Measurements from ENCODE around the gene FTCD.
"Not testable (repeated sequence)": the region's sequence is repeated elsewhere in the genome, so short reads cannot be mapped to it uniquely, and the experiment has no call there.

The FTCD gene

GRCh38 chr21:46171996-46172862 lies 16.9 kb upstream of the FTCD start:
- TF ChIP-seq CTCF (IDR thresholded peaks at IDR 0.05; ENCODE audit: low read depth, low read length), result no peak
- no peak overlapping the region for H3K4me3 ChIP-seq (ENCODE audit: low read depth, low read length)

GRCh38 chr21:46171585-46171984 lies 16.2 kb upstream of the FTCD start:
- H3K4me3 ChIP-seq (ENCODE audit: low read depth, low read length), result no peak overlapping the region
- TF ChIP-seq CTCF (IDR thresholded peaks at IDR 0.05; ENCODE audit: low read depth, low read length), result no peak

- not testable (repeated sequence) for H3K4me3 ChIP-seq (ENCODE audit: low read depth, low read length)
These were observed 15.2 kb upstream of the FTCD start for GRCh38 chr21:46170436-46171193.

DNA sequence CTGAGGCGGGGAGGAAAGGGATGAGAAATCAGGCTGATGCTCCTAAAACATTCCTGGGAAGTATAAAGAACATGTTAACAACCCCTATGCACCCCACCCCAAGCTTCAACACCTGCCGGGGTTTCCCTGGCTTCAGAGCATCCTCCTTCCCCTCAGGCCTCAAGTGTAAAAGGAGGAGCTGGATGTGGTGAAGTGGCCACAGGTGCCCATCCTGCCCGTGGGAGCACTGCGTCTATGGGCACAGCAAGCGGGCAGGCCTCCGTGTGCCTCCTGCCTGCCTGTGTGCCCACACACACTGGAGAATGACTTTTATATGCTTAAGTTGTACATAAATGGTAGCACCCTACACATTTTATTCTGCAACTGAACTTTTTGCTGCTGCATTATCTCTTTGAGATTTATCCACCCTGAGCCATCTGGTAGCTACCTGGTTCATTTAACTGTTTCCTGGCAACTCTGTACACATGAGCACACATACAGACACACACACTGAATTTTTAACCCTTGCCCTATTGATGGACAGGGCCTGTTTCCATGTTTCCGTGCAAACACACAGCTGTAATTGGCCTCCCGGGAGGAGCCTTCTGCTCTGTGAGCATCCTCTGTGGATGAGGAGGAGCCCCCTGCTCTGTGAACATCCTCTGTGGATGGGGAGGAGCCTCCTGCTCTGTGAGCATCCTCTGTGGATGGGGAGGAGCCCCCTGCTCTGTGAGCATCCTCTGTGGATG lies 13.4 kb upstream of the FTCD start:
- no peak overlapping the region for H3K4me3 ChIP-seq (ENCODE audit: low read depth, low read length)
- TF ChIP-seq CTCF (IDR thresholded peaks at IDR 0.05; ENCODE audit: low read depth, low read length), result no peak

- no peak for TF ChIP-seq CTCF (IDR thresholded peaks at IDR 0.05; ENCODE audit: low read depth, low read length)
- H3K4me3 ChIP-seq (ENCODE audit: low read depth, low read length), result no peak overlapping the region
These were observed 12.9 kb upstream of the FTCD start for GRCh38 chr21:46168238-46168637.

DNA sequence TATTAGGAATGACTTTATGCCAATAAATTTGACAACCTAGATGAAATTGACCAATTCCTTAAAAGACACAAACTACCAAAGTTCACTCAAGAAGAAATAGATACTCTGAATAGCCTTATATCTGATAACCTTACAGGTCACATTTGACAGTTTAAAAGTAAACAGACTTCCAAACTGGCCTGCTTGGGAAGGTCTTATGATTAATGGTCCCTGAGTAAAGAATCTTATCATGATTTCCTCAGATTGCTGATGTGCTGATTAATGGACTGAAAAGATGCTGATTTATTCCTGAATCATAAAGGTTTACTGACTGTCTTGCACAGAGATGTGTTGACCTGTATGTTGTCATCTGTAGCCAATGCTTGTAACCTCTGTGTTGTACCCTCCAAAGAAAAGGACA lies 9.7 kb upstream of the FTCD start:
- H3K4me3 ChIP-seq (ENCODE audit: low read depth, low read length), result no peak overlapping the region
- no peak for TF ChIP-seq CTCF (IDR thresholded peaks at IDR 0.05; ENCODE audit: low read depth, low read length)

DNA sequence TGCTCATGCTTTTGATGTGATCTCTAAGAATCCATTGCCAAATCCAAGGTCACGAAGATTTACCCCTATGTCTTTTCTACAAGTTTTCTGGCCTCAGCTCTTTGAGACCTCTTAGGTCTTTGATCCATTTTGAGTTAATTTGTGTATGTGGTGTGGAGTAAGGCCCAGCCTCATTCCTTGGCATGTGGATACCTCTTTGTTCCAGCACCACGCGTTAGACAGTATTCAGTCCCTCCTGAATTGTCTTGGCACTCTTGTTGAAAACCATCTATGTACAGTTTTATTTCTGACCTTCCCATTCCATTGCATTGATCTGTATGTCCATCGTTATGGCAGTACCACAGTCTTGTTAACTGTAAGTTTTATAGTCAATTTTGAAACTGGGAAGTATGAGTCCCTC lies 8.0 kb upstream of the FTCD start:
- no peak overlapping the region for H3K4me3 ChIP-seq (ENCODE audit: low read depth, low read length)
- TF ChIP-seq CTCF (IDR thresholded peaks at IDR 0.05; ENCODE audit: low read depth, low read length), result no peak

Data from WI38 (cell line).